GM12864 (cell line): Measurements from ENCODE around the gene RNF20.

ENCODE experiments used
- DNase-seq: peaks from one replicate; pipeline ENCODE4 v3.0.0-alpha.2; 2011; ENCODE audit warnings: low read depth
- H3K4me3 ChIP-seq: 2 replicates; pipeline ENCODE4 v1.5.1; 2011; ENCODE audit warnings: mild to moderate bottlenecking, low read depth, low read length, control low read depth
- CTCF ChIP-seq: IDR thresholded peaks from 2 replicates; pipeline ENCODE4 v1.5.1; 2011; ENCODE audit warnings: low read depth, mild to moderate bottlenecking, moderate library complexity, low read length, control low read depth, inconsistent platforms; ENCODE audit errors: missing control alignments

RNF20 gene

GRCh38 chr9:101498323-101498722, 35.3 kb upstream of the RNF20 start:
- no peak overlapping the region for H3K4me3 ChIP-seq
- DNase-seq: no peak
- no peak for TF ChIP-seq CTCF

GRCh38 chr9:101504188-101504587, 29.5 kb upstream of the RNF20 start:
- no peak for TF ChIP-seq CTCF
- H3K4me3 ChIP-seq: no peak overlapping the region
- DNase-seq: no peak

- no peak overlapping the region for H3K4me3 ChIP-seq
- DNase-seq: no peak
- no peak for TF ChIP-seq CTCF
Measured at GRCh38 chr9:101508211-101508610, 25.4 kb upstream of the RNF20 start.

GRCh38 chr9:101509572-101509971, 24.1 kb upstream of the RNF20 start:
- TF ChIP-seq CTCF: no peak
- H3K4me3 ChIP-seq: no peak overlapping the region
- DNase-seq: no peak

GRCh38 chr9:101510459-101510858, 23.2 kb upstream of the RNF20 start:
- no peak overlapping the region for H3K4me3 ChIP-seq
- no peak for DNase-seq
- no peak for TF ChIP-seq CTCF

GRCh38 chr9:101511009-101511408, 22.6 kb upstream of the RNF20 start:
- H3K4me3 ChIP-seq: no peak overlapping the region
- TF ChIP-seq CTCF: no peak
- DNase-seq: no peak

GRCh38 chr9:101512116-101512515, 21.5 kb upstream of the RNF20 start:
- no peak for DNase-seq
- no peak overlapping the region for H3K4me3 ChIP-seq
- TF ChIP-seq CTCF: no peak
